GM06990 (cell line): ENCODE measurements around the gene RASSF1.

Experiments
- DNase-seq: peaks from one replicate; pipeline ENCODE4 v3.0.0-alpha.2; 2011; ENCODE audit not compliant: insufficient read length; ENCODE audit errors: extremely low read depth
- H3K27me3 ChIP-seq: replicated peaks from 2 replicates; pipeline ENCODE4 v1.6.0; 2011; ENCODE audit warnings: low read length; ENCODE audit not compliant: control insufficient read depth, insufficient read depth
- H3K36me3 ChIP-seq: 2 replicates; pipeline ENCODE4 v1.5.1; 2011; ENCODE audit warnings: low read length; ENCODE audit not compliant: control insufficient read depth, insufficient read depth
- H3K4me3 ChIP-seq: replicated peaks from 2 replicates; pipeline ENCODE4 v1.5.1; 2011; ENCODE audit warnings: low read depth, mild to moderate bottlenecking, control low read depth, low read length
- TF ChIP-seq, protein P1 (sequence below): IDR thresholded peaks from 2 replicates; pipeline ENCODE4 v1.5.1; 2011; ENCODE audit warnings: low read length, control low read depth, mild to moderate bottlenecking, inconsistent platforms; ENCODE audit not compliant: insufficient read depth, poor library complexity, severe bottlenecking

The RASSF1 gene

DNA sequence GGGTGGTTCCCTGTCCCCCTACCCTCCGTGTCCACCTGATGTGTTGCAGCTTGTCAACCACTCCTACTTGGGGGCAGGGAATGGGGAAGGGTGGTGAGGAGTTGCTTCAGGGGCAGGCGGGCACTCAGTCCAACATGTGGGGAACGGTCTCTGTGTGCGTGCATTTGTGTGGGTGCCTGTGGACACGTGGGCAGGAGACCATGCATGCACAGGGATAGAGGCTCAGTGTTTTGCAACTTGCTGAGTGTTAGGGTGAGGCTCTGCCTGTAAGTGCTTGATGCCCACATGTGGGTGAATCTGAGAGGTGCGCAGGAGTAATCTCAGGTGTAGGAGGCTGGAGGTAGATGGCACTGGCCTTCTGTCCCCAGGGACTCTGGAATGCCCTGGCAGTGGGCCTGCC, 43.1 kb upstream of the RASSF1 start:
- no peak for DNase-seq
- TF ChIP-seq, protein P1, sequence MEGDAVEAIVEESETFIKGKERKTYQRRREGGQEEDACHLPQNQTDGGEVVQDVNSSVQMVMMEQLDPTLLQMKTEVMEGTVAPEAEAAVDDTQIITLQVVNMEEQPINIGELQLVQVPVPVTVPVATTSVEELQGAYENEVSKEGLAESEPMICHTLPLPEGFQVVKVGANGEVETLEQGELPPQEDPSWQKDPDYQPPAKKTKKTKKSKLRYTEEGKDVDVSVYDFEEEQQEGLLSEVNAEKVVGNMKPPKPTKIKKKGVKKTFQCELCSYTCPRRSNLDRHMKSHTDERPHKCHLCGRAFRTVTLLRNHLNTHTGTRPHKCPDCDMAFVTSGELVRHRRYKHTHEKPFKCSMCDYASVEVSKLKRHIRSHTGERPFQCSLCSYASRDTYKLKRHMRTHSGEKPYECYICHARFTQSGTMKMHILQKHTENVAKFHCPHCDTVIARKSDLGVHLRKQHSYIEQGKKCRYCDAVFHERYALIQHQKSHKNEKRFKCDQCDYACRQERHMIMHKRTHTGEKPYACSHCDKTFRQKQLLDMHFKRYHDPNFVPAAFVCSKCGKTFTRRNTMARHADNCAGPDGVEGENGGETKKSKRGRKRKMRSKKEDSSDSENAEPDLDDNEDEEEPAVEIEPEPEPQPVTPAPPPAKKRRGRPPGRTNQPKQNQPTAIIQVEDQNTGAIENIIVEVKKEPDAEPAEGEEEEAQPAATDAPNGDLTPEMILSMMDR = no peak
- no peaks in the 10 kb centered on the region for H3K36me3 ChIP-seq

DNA sequence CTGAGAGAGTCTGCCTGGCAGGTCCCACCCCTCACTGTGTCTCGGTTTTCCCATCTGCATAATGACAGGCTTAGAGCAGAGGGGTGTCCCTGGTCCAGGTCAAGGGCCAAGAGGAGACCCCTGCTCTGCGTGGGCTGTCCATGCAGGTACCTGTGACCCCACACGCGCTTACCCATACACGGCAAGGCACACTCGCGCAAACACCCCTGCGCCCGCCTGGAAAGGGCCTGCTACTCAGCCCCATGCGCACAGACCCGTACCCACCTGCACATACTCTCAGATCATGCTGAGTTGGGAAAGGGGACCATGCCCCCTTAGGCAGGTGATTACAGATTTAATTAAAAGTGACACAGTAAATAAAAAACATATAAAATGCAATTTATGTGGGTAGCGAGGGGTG, 42.1 kb upstream of the RASSF1 start:
- Histone ChIP-seq H3K4me3 (no peak overlapping the region), H3K27me3 (peaks cover 2% of the 10 kb centered on the region; the same call in 1 of the 2 replicates), H3K36me3 (no peaks in the 10 kb centered on the region)
- TF ChIP-seq, protein P1 = no peak
- no peak for DNase-seq

More for the DNA sequence above, 43.1 kb upstream of the RASSF1 start:
- Histone ChIP-seq H3K4me3 (no peak overlapping the region), H3K27me3 (peaks cover 7% of the 10 kb centered on the region)

DNA sequence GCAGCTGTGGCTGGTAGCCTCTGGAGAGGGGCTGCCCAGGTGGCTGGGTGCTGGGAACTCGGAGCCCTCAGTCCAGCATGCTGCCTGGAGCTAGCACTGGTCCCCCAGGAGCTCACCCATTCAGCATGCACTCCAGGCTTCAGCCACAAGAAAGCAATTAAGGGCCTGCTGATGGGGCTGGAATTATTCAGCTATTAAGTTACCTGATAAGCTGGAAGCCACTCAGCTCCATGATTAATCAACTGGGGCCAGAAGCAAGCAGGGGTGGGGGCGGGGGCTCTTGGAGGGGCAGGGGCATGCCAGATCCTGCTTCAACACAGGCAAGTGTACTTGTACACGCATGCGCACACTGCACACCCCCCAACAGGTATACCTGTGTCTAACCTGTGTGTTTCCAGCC, 40.7 kb upstream of the RASSF1 start:
- H3K36me3 ChIP-seq = no peaks in the 10 kb centered on the region
- DNase-seq = no peak
- H3K27me3 ChIP-seq = no peaks in the 10 kb centered on the region; the same call in 1 of the 2 replicates
- no peak overlapping the region for H3K4me3 ChIP-seq
- TF ChIP-seq, protein P1 = no peak

DNA sequence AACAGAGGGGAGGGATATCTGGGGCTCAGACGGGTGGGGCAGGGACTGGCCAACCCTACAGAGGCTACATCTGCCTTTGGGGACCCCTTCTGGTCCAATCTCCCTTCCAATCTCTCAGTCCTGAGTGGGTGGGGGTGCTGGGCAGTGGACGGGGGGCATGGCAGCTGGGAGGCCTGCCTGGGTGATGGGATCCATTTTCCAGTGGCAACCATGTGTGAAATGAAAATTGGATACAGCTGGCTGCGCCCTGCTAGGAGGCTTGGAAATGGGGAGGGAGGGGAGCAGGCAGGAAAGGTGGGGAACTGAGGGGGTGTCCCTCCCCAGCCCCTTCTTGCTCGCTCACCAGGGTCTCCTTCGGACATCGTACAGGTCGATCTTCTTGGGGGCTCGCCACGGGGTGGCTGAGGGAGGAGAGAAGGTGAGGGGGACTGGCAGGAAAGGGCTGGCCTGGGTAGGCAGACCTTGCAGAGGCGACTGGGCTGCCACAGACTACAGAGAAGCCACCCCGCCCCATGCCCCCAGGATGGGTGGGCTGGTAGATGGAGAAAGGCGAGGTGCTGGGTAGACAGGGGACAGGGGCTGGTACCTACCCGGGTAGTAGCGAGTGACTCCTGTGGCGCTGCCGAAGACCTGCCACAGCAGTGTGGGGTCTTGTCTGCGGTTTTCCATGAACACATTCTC, 39.9 kb upstream of the RASSF1 start:
- H3K27me3 ChIP-seq = no peaks in the 10 kb centered on the region; the same call in 1 of the 2 replicates
- H3K4me3 ChIP-seq = no peak overlapping the region
- no peak for DNase-seq
- no peaks in the 10 kb centered on the region for H3K36me3 ChIP-seq
- TF ChIP-seq, protein P1 = no peak

DNA sequence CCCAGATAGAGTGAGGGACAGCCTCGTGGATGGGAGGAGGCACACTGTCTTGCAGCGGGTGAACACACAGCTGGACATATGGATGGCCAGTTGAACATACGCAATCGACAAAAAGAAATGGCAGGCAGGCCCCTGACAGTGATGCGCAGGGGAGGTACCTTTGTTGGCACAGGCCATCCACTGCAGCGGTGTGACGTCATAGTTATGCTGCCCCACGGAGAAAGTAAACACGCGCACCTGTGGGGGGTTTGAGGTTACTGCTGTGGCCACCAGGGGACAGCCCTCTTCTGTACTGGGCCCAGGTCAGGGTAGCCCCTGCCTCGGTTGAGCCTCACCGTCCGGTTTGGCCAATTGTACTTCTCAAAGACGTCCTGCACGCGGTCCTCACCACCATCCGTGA, 38.1 kb upstream of the RASSF1 start:
- no peak overlapping the region for H3K4me3 ChIP-seq
- TF ChIP-seq, protein P1 = no peak
- no peaks in the 10 kb centered on the region; the same call in 1 of the 2 replicates for H3K27me3 ChIP-seq
- no peak for DNase-seq
- no peaks in the 10 kb centered on the region for H3K36me3 ChIP-seq
